GM19023 (cell line): ENCODE results near the gene ATP2A3.

Experiments
- ATAC-seq: cut with Tn5 transposase; IDR thresholded peaks from one replicate; pipeline ENCODE4 v1.9.1; 2021; ENCODE audit warnings: mild to moderate bottlenecking, moderate library complexity; ENCODE audit not compliant: unreplicated experiment

Gene ATP2A3

DNA sequence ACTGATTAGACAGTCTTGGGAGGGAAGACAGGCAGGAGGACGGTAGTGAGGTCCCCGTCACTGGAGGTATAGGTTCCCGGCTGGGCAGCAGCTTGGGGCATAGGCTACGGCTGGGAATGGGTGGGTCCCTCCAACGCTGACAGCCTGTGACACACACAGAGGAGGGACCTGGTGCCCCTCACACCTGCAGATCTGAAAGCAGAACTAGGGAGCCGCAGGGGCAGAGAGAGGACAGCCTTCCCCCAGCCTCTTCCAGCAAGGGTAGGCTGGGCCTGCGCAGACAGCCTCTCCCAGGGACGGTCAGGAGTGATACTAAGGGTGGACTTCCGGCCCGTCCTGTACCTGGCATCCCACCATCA lies 49.9 kb downstream of the ATP2A3 start:
- ATAC-seq, result peak; percentile 49

GRCh38 chr17:3913531-3914311 lies 50.5 kb downstream of the ATP2A3 start:
- ATAC-seq, result peak; percentile 51

- no peak for ATAC-seq
Measured at GRCh38 chr17:3912827-3913226, 51.4 kb downstream of the ATP2A3 start.

GRCh38 chr17:3911271-3912053 lies 52.8 kb downstream of the ATP2A3 start:
- peak; percentile 73 for ATAC-seq

GRCh38 chr17:3910420-3911270 lies 53.6 kb downstream of the ATP2A3 start:
- ATAC-seq, result no peak

DNA sequence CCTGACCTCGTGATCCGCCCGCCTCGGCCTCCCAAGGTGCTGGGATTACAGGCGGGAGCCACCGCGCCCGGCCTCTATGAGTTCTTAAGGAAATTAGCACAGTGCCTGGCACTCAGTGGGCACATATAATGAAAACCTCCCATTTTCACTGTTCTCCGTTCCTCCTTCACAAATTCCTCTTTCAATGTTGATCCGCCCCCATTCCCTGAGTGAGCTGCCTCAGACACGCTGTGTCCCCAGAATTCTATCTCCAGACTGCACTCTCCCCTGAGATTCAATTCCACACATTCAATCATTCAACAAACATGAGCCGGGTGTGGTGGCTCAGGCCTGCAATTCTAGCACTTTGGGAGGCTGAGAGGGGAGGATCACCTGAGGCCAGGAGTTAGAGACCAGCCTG lies 55.0 kb downstream of the ATP2A3 start:
- ATAC-seq, result no peak

- no peak for ATAC-seq
Measured at GRCh38 chr17:3907483-3908216, 56.6 kb downstream of the ATP2A3 start.

GRCh38 chr17:3906881-3907280 lies 57.4 kb downstream of the ATP2A3 start:
- no peak for ATAC-seq

GRCh38 chr17:3905017-3905520 lies 59.2 kb downstream of the ATP2A3 start:
- ATAC-seq, result no peak

GRCh38 chr17:3904501-3904900 lies 59.7 kb downstream of the ATP2A3 start:
- ATAC-seq, result no peak

- ATAC-seq, result no peak
Measured at GRCh38 chr17:3903881-3904290, 60.4 kb downstream of the ATP2A3 start.

GRCh38 chr17:3903051-3903825 lies 61.0 kb downstream of the ATP2A3 start:
- ATAC-seq, result no peak

DNA sequence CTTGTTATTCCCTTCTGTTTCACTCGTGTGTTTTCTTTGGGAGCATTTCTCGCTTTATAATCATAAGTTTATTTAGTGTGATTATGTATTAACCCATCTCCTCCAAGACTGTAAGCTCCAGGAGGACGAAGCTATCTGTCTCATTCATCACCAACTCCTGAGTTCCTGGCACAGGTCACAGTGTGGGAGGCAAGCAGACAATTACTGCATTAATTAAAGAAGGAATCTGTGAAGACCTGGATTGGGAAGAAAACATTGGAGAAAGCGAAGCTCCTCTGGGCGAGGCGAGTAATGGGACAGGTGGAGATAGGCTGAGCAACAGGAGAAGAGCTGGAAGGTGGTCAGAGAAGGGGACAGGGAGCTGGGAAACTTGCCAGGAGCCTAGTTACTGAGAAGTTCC lies 63.6 kb downstream of the ATP2A3 start:
- ATAC-seq, result no peak

GRCh38 chr17:3897731-3898130 lies 66.5 kb downstream of the ATP2A3 start:
- no peak for ATAC-seq

DNA sequence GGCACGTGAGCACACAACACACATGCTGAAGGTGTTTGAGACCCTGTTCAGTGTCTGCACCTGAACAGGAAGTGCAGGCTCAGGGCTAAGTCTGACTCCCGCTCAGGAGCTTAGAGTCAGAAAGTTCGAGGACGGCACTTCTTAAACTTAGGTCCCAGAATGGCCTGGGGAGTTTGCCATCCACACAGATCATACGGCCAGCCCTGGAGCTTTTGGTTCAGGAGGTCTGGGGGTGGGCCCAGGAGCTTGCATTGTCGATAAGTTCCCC lies 67.3 kb downstream of the ATP2A3 start:
- ATAC-seq, result no peak

GRCh38 chr17:3896108-3896967 lies 67.9 kb downstream of the ATP2A3 start:
- ATAC-seq, result no peak

- ATAC-seq, result no peak
Measured at GRCh38 chr17:3895354-3895753, 68.9 kb downstream of the ATP2A3 start.

GRCh38 chr17:3894911-3895343 lies 69.3 kb downstream of the ATP2A3 start:
- ATAC-seq, result no peak

- ATAC-seq, result no peak
Measured at GRCh38 chr17:3894188-3894587, 70.0 kb downstream of the ATP2A3 start.
